ENCODE data around the gene SSR2. TPM values are rescaled to one million over a fixed set of nuclear protein-coding genes. Genes with fewer than 3 reads are reported as not detected.
A peak's percentile ranks its signal among the peaks of the same experiment; 100 is the strongest.
"Not testable (repeated sequence)": the region's sequence is repeated elsewhere in the genome, so short reads cannot be mapped to it uniquely, and the experiment has no call there.

SSR2 gene
- total RNA-seq, 1 experiment from 2014 or later = 404 TPM

GRCh38 chr1:156051011-156051725 is 30.4 kb upstream of the SSR2 start:
- DNase-seq (ENCODE audit: low read depth) = no peak
- in situ Hi-C loops (cut with HindIII; ENCODE audit: low pct_unique_long_range_greater_than_20kb, low sequenced_read_pairs) = no loop called here

- peak; percentile 56 for DNase-seq (ENCODE audit: low read depth)
- in situ Hi-C loops (cut with HindIII; ENCODE audit: low pct_unique_long_range_greater_than_20kb, low sequenced_read_pairs) = no loop called here
These were observed 29.6 kb upstream of the SSR2 start for GRCh38 chr1:156050376-156050775.

GRCh38 chr1:156048663-156049258 is 28.0 kb upstream of the SSR2 start:
- no peak for DNase-seq (ENCODE audit: low read depth)
- in situ Hi-C loops (cut with HindIII; ENCODE audit: low pct_unique_long_range_greater_than_20kb, low sequenced_read_pairs) = no loop called here

GRCh38 chr1:156045076-156045475 is 24.3 kb upstream of the SSR2 start:
- in situ Hi-C loops (cut with HindIII; ENCODE audit: low pct_unique_long_range_greater_than_20kb, low sequenced_read_pairs) = no loop called here
- no peak for DNase-seq (ENCODE audit: low read depth)

- no peak for DNase-seq (ENCODE audit: low read depth)
- in situ Hi-C loops (cut with HindIII; ENCODE audit: low pct_unique_long_range_greater_than_20kb, low sequenced_read_pairs) = no loop called here
These were observed 22.1 kb upstream of the SSR2 start for GRCh38 chr1:156042828-156043227.

GRCh38 chr1:156034991-156035390 is 14.2 kb upstream of the SSR2 start:
- DNase-seq (ENCODE audit: low read depth); in situ Hi-C loops (cut with HindIII; ENCODE audit: low pct_unique_long_range_greater_than_20kb, low sequenced_read_pairs): not testable (repeated sequence)

- DNase-seq (ENCODE audit: low read depth) = no peak
- in situ Hi-C loops (cut with HindIII; ENCODE audit: low pct_unique_long_range_greater_than_20kb, low sequenced_read_pairs) = no loop called here
These were observed 12.3 kb upstream of the SSR2 start for GRCh38 chr1:156033011-156033410.

DNA sequence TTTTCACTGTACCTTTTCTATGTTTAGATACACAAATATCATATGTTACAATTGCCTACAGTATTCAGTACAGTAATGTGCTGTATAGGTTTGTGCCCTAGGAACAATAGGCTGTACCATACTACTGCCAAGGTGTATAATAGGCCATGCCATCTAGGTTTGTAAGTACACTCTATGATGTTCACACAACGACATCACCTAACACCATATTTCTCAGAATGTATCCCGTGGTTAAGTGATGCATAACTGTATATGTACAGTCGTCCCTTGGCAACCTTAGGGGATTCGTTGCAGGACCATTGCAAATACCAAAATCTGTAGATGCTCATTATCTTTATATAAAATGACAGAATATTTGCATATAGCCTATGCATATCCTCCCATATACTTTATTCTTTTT is 5.8 kb upstream of the SSR2 start:
- in situ Hi-C loops (cut with HindIII; ENCODE audit: low pct_unique_long_range_greater_than_20kb, low sequenced_read_pairs) = no loop called here

DNA sequence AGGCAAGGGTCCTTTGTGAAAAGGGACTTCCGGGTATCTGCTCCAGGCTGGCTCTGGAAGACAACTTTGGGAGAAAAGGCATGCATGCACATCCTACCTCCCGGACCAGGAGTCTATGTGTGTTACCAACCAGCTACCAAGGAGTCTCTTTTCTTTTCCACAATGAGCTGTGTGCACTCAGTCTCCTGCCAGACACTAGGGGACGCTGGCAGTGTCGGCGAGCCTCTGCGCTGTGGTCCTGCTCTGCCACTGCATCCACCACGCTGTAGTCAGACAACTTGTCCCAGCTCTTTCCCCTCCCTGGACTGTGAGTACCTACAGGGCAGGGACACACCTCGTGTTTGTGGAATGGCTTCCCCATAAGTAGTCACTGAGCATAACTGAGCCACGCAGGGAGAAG is 5.1 kb upstream of the SSR2 start:
- no peak for DNase-seq (ENCODE audit: low read depth)
- in situ Hi-C loops (cut with HindIII; ENCODE audit: low pct_unique_long_range_greater_than_20kb, low sequenced_read_pairs) = no loop called here

More for the DNA sequence above, 5.8 kb upstream of the SSR2 start:
- DNase-seq (ENCODE audit: low read depth) = no peak

GRCh38 chr1:156024801-156025200 is 4.0 kb upstream of the SSR2 start:
- in situ Hi-C loops (cut with HindIII; ENCODE audit: low pct_unique_long_range_greater_than_20kb, low sequenced_read_pairs) = no loop called here
- no peak for DNase-seq (ENCODE audit: low read depth)

DNA sequence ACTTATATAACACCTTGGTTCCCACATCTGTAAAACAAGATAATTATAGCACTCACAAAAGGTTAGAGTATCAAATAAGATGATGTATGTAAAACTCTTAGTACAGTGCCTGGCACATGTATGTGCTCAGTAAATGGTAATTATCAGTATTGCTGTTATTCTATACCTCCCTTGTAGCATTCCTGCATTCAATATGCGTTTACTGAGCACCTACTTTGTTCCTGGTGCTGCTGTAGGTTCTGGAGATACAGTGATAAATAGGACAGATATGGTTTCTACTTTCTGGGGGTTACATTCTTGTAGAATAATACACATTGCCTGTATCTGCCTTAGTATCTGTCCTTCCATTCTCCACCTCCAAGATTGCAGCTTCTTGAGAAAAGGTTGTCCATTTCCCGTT is 1.2 kb upstream of the SSR2 start:
- no peak for DNase-seq (ENCODE audit: low read depth)
- in situ Hi-C loops (cut with HindIII; ENCODE audit: low pct_unique_long_range_greater_than_20kb, low sequenced_read_pairs) = no loop called here

- in situ Hi-C loops (cut with HindIII; ENCODE audit: low pct_unique_long_range_greater_than_20kb, low sequenced_read_pairs) = no loop called here
- no peak for DNase-seq (ENCODE audit: low read depth)
These were observed 310 bp upstream of the SSR2 start for GRCh38 chr1:156021093-156021428.

GRCh38 chr1:156019946-156020292 is 832 bp downstream of the SSR2 start:
- no peak for DNase-seq (ENCODE audit: low read depth)
- in situ Hi-C loops (cut with HindIII; ENCODE audit: low pct_unique_long_range_greater_than_20kb, low sequenced_read_pairs) = no loop called here

DNA sequence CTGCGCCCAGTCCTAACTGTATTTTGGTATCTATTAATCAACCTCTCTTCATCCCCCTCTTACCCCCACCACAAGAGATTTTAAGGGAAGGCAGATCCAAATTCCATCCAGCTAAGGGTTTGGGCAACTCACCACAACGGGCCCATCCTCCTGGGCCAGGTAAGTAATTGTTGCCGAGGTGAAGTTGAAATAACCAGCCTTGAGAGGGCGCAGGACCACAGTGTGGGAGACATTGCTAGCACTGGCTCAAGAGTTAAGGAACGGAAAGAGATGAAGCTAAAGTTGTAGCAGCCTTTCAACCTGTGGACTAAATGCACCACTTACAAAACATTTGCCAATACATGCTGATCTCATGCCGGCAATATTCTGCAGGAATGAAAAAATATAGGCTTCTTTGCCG is 5.9 kb downstream of the SSR2 start:
- in situ Hi-C loops (cut with HindIII; ENCODE audit: low pct_unique_long_range_greater_than_20kb, low sequenced_read_pairs) = no loop called here
- no peak for DNase-seq (ENCODE audit: low read depth)

GRCh38 chr1:156012051-156012817 is 8.5 kb downstream of the SSR2 start:
- DNase-seq (ENCODE audit: low read depth) = no peak
- in situ Hi-C loops (cut with HindIII; ENCODE audit: low pct_unique_long_range_greater_than_20kb, low sequenced_read_pairs) = no loop called here

- in situ Hi-C loops (cut with HindIII; ENCODE audit: low pct_unique_long_range_greater_than_20kb, low sequenced_read_pairs) = no loop called here
- no peak for DNase-seq (ENCODE audit: low read depth)
These were observed 11.3 kb downstream of the SSR2 start for GRCh38 chr1:156009404-156009803.

GRCh38 chr1:156006666-156007376 is 13.9 kb downstream of the SSR2 start:
- in situ Hi-C loops (cut with HindIII; ENCODE audit: low pct_unique_long_range_greater_than_20kb, low sequenced_read_pairs) = no loop called here

GRCh38 chr1:156004843-156005584 is 15.7 kb downstream of the SSR2 start:
- in situ Hi-C loops (cut with HindIII; ENCODE audit: low pct_unique_long_range_greater_than_20kb, low sequenced_read_pairs) = no loop called here
- DNase-seq (ENCODE audit: low read depth) = no peak

More at GRCh38 chr1:156006666-156007376, 13.9 kb downstream of the SSR2 start:
- no peak for DNase-seq (ENCODE audit: low read depth)

DNA sequence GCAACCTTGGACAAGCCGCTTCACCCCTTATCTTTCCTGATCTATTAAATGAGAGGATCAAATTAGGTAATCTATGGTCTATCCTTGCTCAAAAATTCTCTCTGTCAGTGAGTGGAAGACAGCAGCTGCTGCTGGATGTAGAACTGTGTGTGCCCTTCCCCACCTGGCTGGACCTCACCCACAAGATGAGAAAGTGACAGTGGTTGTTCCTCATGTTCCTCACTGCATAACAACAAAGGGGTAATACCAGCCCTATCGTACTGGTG is 16.9 kb downstream of the SSR2 start:
- DNase-seq (ENCODE audit: low read depth) = no peak
- in situ Hi-C loops (cut with HindIII; ENCODE audit: low pct_unique_long_range_greater_than_20kb, low sequenced_read_pairs) = no loop called here

All from Caki2 (cell line).